ENCODE data around the gene KREMEN1.

The KREMEN1 gene

GRCh38 chr22:29154364-29155048, 81.7 kb downstream of the KREMEN1 start:
- DNase-seq, result no peak

DNA sequence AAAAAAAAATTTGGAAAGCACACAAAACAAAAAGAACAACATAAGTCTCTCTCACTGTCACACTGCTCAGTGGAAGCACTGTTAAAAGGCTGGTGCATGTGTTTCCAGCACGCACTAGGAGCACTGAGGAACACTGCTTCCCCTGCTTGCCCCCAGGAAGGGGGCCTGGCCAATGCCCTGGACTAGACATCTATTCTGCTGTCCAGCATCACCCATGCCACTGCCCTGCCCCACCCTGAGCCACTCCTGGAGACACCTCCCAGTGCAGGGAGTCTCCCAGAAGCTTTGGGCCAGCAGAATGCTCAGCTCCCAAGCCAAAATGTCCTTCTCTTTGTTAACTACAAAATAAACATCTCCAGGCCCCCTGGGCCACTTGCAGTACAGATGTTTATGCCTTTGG, 83.1 kb downstream of the KREMEN1 start:
- DNase-seq, result no peak

- DNase-seq, result no peak
Observed at GRCh38 chr22:29156507-29156906, 83.7 kb downstream of the KREMEN1 start.

DNA sequence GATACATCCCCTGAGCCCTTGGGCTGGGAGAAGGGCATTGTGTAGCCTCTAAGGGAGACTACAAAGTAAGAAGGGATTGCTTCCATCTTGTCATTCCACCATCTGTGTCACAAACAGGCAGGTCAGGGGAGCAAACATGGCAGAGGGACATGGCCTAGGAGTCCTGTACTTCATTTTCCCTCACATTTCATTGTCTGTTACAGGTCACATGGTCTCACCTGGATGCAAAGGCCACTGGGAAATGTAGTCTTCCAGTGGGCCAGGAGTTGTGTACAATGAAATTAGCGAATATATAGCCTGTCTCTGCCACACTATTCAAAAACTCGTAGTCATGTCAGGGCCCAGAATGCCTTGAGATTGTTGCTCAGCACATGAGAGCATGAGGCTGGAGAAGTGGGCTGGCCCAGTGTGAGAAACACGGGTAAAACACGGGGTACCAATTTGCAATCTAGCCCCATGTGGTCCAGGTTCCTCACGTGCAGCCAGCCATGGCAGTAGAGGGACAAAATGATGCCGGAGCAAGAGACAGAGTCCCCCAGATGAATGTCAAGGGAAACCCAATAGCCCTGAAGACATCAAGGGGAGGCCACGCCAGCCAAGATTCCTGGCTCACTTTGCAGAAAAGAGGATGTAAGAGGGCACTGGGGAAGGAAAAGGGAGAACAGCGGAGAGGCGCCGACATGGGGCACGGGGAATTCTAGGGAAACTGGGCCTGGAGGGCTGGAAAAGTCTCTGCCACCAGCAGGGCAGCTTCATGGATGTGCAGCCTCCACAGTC, 85.1 kb downstream of the KREMEN1 start:
- DNase-seq, result no peak

- no peak for DNase-seq
Observed at GRCh38 chr22:29158546-29158945, 85.7 kb downstream of the KREMEN1 start.

GRCh38 chr22:29163808-29164207, 91.0 kb downstream of the KREMEN1 start:
- no peak for DNase-seq

DNA sequence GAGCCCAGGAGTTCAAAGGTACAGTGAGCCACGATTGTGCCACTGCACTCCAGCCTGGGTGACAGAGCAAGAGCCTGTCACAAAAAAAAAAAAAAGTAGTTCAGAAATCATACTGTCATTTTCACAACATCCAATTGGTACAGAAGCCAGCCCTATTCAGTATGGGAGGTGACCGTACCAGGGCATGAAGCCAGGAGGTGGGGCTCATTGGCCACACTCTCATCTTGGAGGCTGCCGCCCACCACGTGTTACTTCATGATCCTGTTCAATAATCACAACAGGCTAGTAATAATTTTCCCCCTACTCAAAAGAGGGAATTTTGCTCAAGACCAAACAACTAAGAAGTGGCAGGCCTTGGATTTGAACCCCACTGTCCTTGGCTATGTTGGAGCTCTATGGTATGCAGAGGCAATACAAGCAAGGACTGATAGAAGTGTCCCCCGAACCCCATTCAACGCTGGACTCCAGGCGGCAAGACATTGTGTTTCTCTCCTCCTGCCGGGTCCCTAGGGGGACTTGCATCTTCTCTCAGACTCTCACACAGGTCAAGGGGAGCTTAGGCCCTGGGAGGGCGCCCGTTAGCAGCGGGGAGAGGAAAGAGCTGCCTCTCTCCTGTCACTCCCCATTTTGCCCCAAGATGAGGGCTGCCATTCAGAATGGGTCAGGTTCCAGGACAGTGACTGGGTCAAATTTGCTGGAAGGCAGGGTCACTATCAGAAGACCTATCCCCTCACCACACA, 92.7 kb downstream of the KREMEN1 start:
- DNase-seq, result no peak

- DNase-seq, result no peak
Observed at GRCh38 chr22:29166180-29166579, 93.3 kb downstream of the KREMEN1 start.

GRCh38 chr22:29167032-29167911, 94.4 kb downstream of the KREMEN1 start:
- no peak for DNase-seq

DNA sequence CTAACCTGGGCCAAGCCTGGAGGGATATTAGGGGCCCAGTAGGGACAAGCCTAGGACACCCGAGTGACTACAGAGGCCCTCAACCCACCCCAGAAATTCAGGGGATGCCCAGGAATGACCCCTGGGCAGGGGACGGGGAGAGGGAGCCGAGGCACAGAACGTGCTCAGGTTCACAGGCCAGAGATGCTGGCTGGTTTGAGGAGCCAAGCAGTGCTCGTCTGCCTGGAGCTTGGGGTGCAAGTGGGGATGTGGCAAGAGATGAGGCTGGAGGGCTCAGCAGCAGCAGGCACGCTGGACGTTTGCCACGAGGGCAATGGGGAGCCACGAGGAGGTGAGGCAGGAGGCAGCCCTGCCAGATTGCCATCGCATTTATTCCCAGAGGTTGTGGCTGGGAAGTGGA, 98.9 kb downstream of the KREMEN1 start:
- DNase-seq, result no peak

GRCh38 chr22:29172216-29172615, 99.4 kb downstream of the KREMEN1 start:
- no peak for DNase-seq

DNA sequence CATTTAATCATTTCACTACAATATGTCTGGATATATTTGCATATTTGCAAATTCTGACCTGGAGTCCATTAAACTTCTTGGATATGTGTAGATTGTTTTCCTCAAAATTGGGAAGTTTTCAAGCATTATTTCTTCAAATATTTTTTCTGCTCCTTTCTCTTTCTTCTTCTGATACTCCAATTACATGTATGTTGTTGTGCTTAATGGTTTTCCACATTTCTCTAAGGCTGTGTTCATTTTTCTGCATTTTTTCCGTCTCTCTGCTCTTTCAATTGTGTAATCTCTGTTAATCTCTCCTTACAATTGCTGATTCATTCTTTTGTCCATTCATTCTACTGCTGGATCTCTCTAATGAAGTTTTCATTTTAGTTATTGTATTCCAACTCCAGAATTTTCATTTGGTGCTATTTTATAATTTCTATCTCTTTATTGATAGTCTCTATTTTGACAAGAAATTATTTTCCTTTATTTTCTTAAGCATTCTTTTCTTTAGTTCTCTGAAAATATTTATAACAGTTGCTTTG, 102.5 kb downstream of the KREMEN1 start:
- DNase-seq, result no peak

GRCh38 chr22:29183971-29184848, 111.4 kb downstream of the KREMEN1 start:
- no peak for DNase-seq

DNA sequence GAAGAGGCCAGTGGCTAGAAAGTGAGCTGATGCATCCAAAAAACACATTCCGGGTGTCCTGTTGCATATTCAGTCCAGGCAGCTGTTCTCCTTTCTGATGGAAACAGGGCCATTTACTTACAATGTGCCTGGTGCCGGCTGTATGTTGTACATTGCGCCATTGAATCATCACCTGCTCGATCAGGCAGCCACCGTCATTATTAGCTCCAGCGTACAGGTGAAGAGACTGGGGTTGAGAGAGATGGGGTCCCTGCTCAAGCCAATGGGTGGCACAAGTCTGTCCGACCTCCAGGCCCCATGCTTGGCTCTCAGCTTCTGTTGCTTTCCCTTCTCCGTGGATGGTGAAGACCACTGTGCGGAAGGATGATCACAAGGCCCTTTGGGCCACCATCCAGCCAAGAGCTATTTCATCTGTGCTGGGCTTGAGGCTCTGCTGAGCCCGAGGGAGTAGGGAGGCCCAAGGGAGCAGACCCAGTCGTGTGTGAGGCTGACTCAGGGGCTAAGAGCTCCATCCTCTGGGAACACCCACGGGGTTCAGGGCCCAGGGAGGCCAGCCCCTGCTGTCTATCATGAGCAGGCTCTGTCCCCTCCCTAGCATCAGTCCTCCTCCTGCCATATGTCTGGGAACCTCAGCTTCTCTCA, 112.1 kb downstream of the KREMEN1 start:
- DNase-seq, result no peak

DNA sequence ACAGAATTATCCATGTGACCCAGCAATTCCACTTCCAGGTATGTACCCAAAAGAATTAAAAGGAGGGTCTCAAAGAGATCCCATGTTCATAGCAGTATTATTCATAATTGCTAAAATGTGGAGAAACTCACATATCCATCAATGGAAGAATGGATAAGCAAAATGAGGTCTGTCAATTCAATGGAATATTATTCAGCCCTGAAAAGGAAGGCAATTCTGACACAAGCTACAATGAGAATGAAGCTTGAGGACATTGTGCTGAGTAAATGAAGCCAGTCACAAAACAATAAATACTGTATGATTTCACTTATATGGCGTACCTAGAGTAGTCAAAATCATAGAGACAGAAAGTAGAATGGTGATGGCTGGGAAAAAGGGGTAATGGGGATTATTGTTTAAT, 113.5 kb downstream of the KREMEN1 start:
- no peak for DNase-seq

GRCh38 chr22:29187831-29188230, 115.0 kb downstream of the KREMEN1 start:
- DNase-seq, result no peak

GRCh38 chr22:29190051-29190450, 117.2 kb downstream of the KREMEN1 start:
- no peak for DNase-seq

GRCh38 chr22:29190918-29191317, 118.1 kb downstream of the KREMEN1 start:
- no peak for DNase-seq

GRCh38 chr22:29193021-29193420, 120.2 kb downstream of the KREMEN1 start:
- no peak for DNase-seq

GRCh38 chr22:29194184-29194583, 121.3 kb downstream of the KREMEN1 start:
- DNase-seq, result no peak
